WI38 (cell line): ENCODE results near the gene NRIP2.

Experiments used
- H3K4me3 ChIP-seq: 2 replicates; pipeline ENCODE4 v1.5.1; 2011; ENCODE audit warnings: low read depth, mild to moderate bottlenecking, control low read depth, low read length
- TF ChIP-seq, protein P1 (sequence below): IDR thresholded peaks from 2 replicates; pipeline ENCODE4 v1.5.1; 2012; ENCODE audit warnings: low read depth, mild to moderate bottlenecking, control low read depth, low read length

NRIP2 gene

GRCh38 chr12:2795291-2796186 is 39.3 kb downstream of the NRIP2 start:
- TF ChIP-seq, protein P1, sequence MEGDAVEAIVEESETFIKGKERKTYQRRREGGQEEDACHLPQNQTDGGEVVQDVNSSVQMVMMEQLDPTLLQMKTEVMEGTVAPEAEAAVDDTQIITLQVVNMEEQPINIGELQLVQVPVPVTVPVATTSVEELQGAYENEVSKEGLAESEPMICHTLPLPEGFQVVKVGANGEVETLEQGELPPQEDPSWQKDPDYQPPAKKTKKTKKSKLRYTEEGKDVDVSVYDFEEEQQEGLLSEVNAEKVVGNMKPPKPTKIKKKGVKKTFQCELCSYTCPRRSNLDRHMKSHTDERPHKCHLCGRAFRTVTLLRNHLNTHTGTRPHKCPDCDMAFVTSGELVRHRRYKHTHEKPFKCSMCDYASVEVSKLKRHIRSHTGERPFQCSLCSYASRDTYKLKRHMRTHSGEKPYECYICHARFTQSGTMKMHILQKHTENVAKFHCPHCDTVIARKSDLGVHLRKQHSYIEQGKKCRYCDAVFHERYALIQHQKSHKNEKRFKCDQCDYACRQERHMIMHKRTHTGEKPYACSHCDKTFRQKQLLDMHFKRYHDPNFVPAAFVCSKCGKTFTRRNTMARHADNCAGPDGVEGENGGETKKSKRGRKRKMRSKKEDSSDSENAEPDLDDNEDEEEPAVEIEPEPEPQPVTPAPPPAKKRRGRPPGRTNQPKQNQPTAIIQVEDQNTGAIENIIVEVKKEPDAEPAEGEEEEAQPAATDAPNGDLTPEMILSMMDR: no peak
- H3K4me3 ChIP-seq: peak overlapping the region; percentile 75

- peak within 1 kb of the TSS; percentile 75 for H3K4me3 ChIP-seq
- TF ChIP-seq, protein P1: no peak
These were observed 40.0 kb downstream of the NRIP2 start, which contains the start of gene FKBP4 for GRCh38 chr12:2794736-2795289. Gene FKBP4 (plus strand): TSS chr12:2794970. CDS start chr12:2795140, 170 bp downstream.

DNA sequence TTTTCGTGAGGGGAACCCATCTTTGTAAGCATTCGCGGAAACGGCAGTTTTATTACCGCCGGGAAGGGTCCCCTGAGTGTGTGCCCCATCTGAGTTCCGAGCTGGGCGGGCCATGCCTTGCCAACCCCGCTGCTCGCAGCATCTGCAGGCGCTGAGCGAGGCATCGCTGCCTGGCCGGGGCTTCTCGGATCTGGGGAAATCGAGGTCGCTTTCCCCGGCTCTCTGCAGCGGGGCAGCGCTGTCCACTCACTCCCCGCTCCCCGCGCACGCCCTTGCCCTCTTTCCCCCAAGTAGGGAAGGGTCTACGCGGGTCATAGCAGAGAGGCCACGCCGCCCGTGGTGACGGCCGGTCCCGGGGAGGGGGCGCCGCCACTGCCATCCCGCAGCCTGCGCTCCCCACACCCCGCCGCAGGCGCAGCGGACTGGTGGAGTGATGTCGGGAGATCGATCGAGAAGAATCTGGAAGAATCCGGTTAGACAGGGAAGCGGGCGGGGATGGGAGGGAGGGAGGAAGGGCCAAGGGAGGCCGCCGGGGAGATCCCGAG is 40.6 kb downstream of the NRIP2 start:
- peak overlapping the region; percentile 75 for H3K4me3 ChIP-seq

DNA sequence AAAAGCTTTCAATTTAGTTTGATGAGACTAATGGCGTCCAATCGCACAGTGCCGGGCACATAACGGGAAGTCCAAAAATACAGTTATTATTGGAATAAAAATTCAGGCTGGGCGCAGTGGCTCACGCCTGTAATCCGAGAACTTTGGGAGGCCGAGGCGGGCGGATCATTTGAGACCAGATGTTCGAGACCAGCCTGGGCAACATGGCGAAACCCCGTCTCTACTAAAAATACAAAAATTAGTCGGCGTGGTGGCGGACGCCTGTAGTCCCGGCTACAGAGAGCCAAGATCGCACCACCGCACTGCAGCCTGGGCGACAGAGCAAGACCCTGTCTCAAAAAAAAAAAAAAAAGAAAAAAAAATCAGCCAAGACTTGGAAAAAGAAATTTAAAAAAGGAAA is 41.3 kb downstream of the NRIP2 start:
- no peak overlapping the region for H3K4me3 ChIP-seq
- TF ChIP-seq, protein P1: no peak

More for the DNA sequence above, 40.6 kb downstream of the NRIP2 start:
- TF ChIP-seq, protein P1: no peak

- H3K4me3 ChIP-seq: no peak overlapping the region
- TF ChIP-seq, protein P1: no peak
These were observed 41.9 kb downstream of the NRIP2 start for GRCh38 chr12:2792671-2793500.

GRCh38 chr12:2791089-2791488 is 43.7 kb downstream of the NRIP2 start:
- TF ChIP-seq, protein P1: no peak
- H3K4me3 ChIP-seq: no peak overlapping the region
